A673 (cell line): ENCODE data around the gene ZNF281.

ENCODE experiments used
- EZH2 ChIP-seq: fragments of 200-600 bp; sonication (generic); IDR thresholded peaks from 2 replicates; pipeline ENCODE4 v1.6.1; 2017; ENCODE audit warnings: borderline replicate concordance, low read depth, mild to moderate bottlenecking, mixed read lengths, antibody characterized with exemption, low read length; ENCODE audit not compliant: poor library complexity, severe bottlenecking
- TF ChIP-seq, protein P1 (sequence below): fragments of 300-800, 200-600 bp; sonication (generic); conservative IDR thresholded peaks from 2 replicates; pipeline ENCODE4 v1.5.1; 2017; ENCODE audit warnings: low read depth, mild to moderate bottlenecking, antibody characterized with exemption, low read length, moderate library complexity, mixed read lengths

- TF ChIP-seq EZH2 = no peak
- TF ChIP-seq, protein P1, sequence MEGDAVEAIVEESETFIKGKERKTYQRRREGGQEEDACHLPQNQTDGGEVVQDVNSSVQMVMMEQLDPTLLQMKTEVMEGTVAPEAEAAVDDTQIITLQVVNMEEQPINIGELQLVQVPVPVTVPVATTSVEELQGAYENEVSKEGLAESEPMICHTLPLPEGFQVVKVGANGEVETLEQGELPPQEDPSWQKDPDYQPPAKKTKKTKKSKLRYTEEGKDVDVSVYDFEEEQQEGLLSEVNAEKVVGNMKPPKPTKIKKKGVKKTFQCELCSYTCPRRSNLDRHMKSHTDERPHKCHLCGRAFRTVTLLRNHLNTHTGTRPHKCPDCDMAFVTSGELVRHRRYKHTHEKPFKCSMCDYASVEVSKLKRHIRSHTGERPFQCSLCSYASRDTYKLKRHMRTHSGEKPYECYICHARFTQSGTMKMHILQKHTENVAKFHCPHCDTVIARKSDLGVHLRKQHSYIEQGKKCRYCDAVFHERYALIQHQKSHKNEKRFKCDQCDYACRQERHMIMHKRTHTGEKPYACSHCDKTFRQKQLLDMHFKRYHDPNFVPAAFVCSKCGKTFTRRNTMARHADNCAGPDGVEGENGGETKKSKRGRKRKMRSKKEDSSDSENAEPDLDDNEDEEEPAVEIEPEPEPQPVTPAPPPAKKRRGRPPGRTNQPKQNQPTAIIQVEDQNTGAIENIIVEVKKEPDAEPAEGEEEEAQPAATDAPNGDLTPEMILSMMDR = no peak
Measured at GRCh38 chr1:200414657-200415056, 4.8 kb upstream of the ZNF281 start.
